SIG-M5 treated with dmso at 0.1 percent for 504 hours (cell line): ENCODE measurements around the gene CTSD.
"Not testable (repeated sequence)": the region's sequence is repeated elsewhere in the genome, so short reads cannot be mapped to it uniquely, and the experiment has no call there.

ENCODE experiments used
- DNase-seq: peaks from one replicate; lab custom pipeline; 2025; ENCODE audit not compliant: unreplicated experiment; lab: John Stamatoyannopoulos, UW

CTSD gene

GRCh38 chr11:1763796-1764661 lies at the start of gene CTSD:
Gene CTSD (minus strand): TSS chr11:1763927. CDS start chr11:1763859, 68 bp downstream.
- DNase-seq, result peak; percentile 64

GRCh38 chr11:1813356-1813755 lies 49.6 kb upstream of the CTSD start:
- not testable (repeated sequence) for DNase-seq

GRCh38 chr11:1812801-1813200 lies 49.1 kb upstream of the CTSD start:
- no peak for DNase-seq

- DNase-seq, result no peak
Observed at GRCh38 chr11:1812274-1812673, 48.5 kb upstream of the CTSD start.

- DNase-seq, result peak; percentile 68
Observed at GRCh38 chr11:1810761-1811160, 47.0 kb upstream of the CTSD start.

GRCh38 chr11:1807264-1807995 lies 43.7 kb upstream of the CTSD start:
- DNase-seq, result no peak

- no peak for DNase-seq
Observed at GRCh38 chr11:1805525-1805924, 41.8 kb upstream of the CTSD start.

GRCh38 chr11:1803835-1804519 lies 40.2 kb upstream of the CTSD start:
- DNase-seq, result not testable (repeated sequence)

- no peak for DNase-seq
Observed at GRCh38 chr11:1803246-1803645, 39.5 kb upstream of the CTSD start.

GRCh38 chr11:1797391-1798125 lies 33.8 kb upstream of the CTSD start:
- no peak for DNase-seq

- DNase-seq, result peak; percentile 54
Observed at GRCh38 chr11:1796413-1797011, 32.8 kb upstream of the CTSD start.

GRCh38 chr11:1793081-1793480 lies 29.4 kb upstream of the CTSD start:
- no peak for DNase-seq

- no peak for DNase-seq
Observed at GRCh38 chr11:1792461-1792860, 28.7 kb upstream of the CTSD start.

GRCh38 chr11:1791912-1792311 lies 28.2 kb upstream of the CTSD start:
- no peak for DNase-seq

GRCh38 chr11:1786466-1786865 lies 22.7 kb upstream of the CTSD start:
- no peak for DNase-seq

GRCh38 chr11:1785749-1786413 lies 22.2 kb upstream of the CTSD start:
- no peak for DNase-seq

- no peak for DNase-seq
Observed at GRCh38 chr11:1784761-1785650, 21.3 kb upstream of the CTSD start.

- no peak for DNase-seq
Observed at GRCh38 chr11:1783725-1784529, 20.2 kb upstream of the CTSD start.
